Fibroblast of gingiva (primary cell): ENCODE data around the gene GTF3C6.
"Not testable (repeated sequence)": the region's sequence is repeated elsewhere in the genome, so short reads cannot be mapped to it uniquely, and the experiment has no call there.

Experiments used
- DNase-seq: peaks from one replicate; pipeline ENCODE4 v3.0.0-alpha.2; 2011; ENCODE audit warnings: low read depth

GTF3C6 gene

GRCh38 chr6:110979565-110980101 is 21.1 kb downstream of the GTF3C6 start:
- DNase-seq: no peak

DNA sequence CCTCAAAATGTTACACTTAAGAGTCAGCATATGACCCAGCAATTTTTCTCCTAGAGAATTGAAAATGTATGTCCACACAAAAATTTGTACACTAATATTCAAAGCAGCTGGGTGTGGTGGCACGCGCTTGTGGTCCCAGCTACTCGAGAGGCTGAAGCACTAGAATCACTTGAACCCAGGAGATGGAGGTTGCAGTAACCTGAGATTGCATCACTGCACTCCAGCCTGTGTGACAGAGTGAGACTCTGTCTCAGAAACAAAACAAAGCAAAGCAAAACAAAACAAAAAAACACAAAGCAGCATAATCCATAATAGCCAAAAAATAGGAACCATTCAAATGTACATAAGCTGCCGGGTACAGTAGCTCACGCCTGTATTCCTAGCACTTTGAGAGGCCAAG is 21.7 kb downstream of the GTF3C6 start:
- DNase-seq: no peak

- no peak for DNase-seq
Measured at GRCh38 chr6:110980648-110981047, 22.1 kb downstream of the GTF3C6 start.

DNA sequence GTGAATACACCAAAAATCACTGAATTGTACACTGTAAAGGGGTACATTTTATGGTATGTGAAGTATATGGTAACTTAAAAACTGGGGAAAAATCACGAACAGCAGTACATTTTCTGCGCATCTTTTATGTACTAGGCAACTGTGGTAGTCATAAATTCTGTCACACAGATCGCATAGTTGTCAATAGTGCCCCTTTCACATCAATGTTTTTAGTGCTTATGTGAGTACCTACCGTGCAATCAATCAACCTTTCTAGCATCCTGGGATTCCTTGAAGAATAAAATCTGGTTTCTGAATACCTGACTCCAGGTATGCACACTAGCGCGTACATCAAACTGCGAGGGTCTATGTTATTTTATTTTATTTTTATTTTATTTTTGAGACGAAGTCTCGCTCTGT is 22.7 kb downstream of the GTF3C6 start:
- DNase-seq: no peak

DNA sequence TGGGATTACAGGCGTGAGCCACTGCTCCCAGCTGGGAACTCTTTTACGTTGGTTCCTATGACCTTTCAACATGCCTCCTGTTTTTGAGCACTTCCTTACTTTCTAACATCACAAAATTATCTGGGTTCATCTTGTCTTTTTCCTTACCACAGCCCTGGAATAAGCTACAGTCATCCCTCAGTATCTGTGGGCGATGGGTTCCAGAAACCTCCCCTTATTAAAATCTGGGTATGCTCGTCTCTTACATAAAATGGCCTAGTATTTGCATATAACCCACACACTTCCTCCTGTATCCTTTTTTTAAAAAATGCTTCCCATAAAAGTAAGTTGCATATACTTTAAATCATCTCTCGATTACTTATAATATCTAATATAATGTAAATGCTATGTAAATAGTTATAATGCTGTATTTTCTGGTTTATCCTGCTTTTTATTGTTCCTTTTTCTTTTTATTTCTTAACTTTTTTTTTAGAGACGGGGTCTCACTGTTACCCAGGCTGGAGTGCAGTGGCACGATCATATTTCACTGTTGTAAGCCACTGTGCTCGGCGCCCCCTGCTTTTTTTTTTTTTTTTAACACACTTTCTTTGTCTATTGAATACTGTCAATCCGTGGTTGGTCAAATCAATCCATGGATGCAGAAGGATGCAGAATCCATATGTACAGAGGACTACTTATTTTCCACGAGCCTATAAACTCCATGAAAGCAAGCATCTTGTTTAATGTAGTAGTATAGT is 32.5 kb downstream of the GTF3C6 start:
- DNase-seq: no peak

- DNase-seq: no peak
Measured at GRCh38 chr6:110996691-110997090, 38.2 kb downstream of the GTF3C6 start.

- peak; percentile 12 for DNase-seq
Measured at GRCh38 chr6:110999634-111000270, 41.2 kb downstream of the GTF3C6 start.

DNA sequence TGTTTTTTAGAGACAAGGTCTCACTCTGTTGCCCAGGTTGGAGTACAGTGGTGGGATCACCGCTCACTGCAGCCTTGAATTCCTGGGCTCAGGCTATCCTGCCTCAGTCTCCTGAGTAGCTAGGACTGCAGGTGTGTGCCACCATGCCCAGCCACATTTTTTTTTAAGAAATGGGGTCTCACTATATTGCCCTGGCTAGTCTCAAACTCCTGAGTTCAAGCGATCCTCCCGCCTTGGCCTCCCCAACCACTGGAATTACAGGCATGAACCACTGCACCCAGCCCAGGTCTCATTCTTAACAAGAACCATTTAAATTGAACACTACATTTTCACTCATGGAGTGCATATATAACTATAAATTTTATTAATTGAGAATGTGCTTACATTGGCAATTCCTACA is 43.8 kb downstream of the GTF3C6 start:
- no peak for DNase-seq

GRCh38 chr6:111011360-111012142 is 53.0 kb downstream of the GTF3C6 start:
- peak; percentile 27 for DNase-seq

GRCh38 chr6:111012143-111012452 is 53.6 kb downstream of the GTF3C6 start:
- no peak for DNase-seq

DNA sequence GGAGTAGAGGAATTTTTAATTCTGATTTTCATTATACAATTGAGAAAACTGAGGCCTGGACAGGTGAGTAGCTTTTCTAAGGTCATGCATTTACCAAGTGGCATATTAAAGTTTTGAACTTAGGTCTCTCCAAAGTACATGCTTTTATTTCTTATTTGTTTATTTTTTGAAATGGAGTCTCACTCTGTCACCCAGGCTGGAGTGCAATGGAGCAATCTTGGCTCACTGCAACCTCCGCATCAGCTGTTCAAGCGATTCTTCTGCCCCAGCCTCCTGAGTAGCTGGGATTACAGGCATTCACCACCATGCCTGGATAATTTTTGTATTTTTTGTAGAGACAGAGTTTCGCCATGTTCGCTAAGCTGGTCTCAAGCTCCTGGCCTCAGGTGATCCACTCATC is 54.0 kb downstream of the GTF3C6 start:
- not testable (repeated sequence) for DNase-seq

DNA sequence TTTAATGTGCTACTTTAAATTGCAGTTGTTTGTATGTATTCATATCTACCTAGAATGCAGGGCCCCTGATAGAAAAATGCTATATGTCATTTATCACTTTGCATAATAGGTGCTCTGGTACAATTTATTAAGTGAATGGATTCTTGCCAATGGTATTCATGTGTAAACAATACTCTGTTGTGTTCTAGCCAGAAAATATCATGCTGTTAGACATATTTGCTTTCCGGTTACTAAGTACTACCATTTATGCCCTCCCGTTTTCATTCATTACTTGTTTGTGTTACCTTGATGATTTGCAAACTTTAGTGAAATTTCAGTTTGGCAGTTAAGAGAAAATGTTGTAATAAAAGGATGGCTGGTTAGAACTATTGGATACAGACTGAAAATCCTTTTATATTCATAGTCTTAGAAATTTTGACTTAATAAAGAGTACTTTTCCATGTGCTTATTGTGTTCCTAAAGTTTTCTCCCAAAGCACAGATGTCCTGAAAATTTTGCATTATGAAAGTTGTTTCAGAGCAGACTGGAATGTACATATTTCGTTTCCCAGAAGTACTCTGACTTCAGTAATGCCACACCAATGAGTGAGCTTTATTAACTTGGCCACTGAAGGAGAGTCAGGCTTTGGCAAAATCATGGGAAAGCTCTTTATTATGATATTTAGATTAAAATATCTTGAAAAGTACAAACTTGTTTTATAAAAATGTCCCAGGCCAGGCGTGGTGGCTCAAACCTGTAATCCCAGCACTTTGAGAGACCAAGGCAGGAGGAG is 54.8 kb downstream of the GTF3C6 start:
- peak; percentile 34 for DNase-seq

DNA sequence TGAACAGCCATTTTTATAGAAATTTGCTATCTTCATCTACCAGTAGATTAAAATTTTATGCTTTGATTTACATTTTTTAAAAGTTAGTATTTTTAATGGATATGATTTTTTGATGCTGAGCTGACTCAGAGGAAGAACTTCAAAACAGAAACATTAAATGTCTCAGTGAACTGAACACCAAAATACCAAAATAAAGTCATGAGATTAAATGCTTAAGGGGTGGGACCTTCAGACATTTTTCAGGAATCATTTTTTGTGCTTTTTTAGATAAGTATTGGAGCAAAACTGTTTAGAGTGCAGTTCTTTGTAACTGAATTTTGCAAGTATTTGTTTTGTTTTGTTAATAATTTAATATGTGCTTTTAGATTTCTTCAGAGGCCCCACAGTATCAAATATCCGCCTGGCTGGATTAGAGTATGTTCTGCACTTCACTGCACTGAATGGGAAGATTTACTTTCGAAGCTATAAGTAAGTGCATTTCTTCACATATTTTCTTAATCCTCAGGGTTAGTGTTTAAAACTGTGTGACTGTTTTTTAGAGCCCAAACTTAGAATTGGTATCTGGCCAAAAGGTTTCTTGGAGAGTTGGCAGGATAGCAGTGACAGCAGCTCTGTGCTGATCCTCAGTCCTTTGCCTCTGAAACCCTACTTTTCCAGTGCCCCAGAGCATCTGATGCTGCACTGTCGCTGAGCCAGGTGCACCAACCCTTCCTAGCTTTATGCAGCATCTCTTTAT is 57.1 kb downstream of the GTF3C6 start:
- peak; percentile 58 for DNase-seq

DNA sequence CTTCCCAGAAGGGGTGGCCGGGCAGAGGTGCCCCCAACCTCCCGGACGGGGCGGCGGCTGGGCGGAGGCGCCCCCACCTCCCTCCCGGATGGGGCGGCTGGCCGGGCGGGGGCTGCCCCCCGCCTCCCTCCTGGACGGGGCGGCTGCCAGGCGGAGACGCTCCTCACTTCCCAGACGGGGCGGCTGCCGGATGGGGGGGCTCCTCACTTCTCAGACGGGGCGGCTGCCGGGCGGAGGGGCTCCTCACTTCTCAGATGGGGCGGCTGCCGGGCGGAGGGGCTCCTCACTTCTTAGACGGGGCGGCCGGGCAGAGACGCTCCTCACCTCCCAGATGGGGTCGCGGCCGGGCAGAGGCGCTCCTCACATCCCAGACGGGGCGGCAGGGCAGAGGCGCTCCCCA is 58.7 kb downstream of the GTF3C6 start:
- DNase-seq: not testable (repeated sequence)
